ENCODE data around the gene ORMDL2. TPM values are rescaled to one million over a fixed set of nuclear protein-coding genes. Genes with fewer than 3 reads are reported as not detected.
A peak's percentile ranks its signal among the peaks of the same experiment; 100 is the strongest.

The ORMDL2 gene
- total and polyA plus RNA-seq, 12 donors = 11.7 to 97.7 (median 45.1) TPM

DNA sequence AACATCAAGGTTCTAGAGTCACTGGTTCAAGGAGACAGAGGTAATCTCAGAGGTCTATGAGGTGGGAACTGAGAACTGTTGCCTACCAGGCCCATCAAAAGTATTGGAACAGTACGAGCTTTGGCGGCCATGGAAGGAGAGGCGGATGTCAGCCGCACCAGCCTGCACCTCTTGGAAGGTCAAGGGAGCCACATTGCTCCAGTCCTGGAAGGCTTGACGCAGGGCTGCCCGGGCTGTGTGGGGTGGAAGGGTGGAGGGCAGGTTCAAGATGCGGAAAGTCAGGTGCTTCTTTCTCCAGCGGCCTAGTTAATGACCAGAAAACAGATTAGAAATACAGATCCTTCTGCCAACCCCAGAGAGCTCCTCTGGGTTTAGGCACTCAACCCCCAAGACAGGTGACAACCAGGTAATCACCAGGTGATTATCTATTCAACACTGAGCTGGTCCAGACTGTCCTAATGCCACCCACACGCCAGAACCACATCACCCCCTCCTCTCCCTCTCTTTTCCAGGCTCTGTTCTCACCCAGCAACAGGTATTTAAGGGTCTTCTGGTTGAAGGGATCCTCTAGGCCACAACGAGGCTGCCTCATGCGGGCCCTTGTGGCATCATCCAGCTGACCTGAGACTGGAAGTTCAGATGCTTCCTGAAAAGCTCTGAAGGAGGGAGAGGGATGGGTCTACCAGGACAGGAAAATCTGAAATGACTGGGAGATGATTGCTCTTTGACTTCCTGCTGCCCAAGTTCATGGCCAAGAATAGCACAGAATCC is 22.9 kb downstream of the ORMDL2 start:
- H3K27ac ChIP-seq = no peak overlapping the region
- no peaks in the 10 kb centered on the region for H3K9me3 ChIP-seq (replicated peaks in 1 of 3)
- 86 to 91% (median 90%) methylated on average over 11 of the region's 11 CpGs for WGBS, 4 donors
- no peaks in the 10 kb centered on the region for H3K27me3 ChIP-seq
- intact Hi-C loops (cut with DNase I) = no loop called here
- TF ChIP-seq, protein P1, sequence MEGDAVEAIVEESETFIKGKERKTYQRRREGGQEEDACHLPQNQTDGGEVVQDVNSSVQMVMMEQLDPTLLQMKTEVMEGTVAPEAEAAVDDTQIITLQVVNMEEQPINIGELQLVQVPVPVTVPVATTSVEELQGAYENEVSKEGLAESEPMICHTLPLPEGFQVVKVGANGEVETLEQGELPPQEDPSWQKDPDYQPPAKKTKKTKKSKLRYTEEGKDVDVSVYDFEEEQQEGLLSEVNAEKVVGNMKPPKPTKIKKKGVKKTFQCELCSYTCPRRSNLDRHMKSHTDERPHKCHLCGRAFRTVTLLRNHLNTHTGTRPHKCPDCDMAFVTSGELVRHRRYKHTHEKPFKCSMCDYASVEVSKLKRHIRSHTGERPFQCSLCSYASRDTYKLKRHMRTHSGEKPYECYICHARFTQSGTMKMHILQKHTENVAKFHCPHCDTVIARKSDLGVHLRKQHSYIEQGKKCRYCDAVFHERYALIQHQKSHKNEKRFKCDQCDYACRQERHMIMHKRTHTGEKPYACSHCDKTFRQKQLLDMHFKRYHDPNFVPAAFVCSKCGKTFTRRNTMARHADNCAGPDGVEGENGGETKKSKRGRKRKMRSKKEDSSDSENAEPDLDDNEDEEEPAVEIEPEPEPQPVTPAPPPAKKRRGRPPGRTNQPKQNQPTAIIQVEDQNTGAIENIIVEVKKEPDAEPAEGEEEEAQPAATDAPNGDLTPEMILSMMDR (IDR thresholded peaks at IDR 0.05) = no peak
- TF ChIP-seq POLR2A (IDR thresholded peaks at IDR 0.05) = no peak
- DNase-seq = no peak
- no peaks in the 10 kb centered on the region for H3K36me3 ChIP-seq (replicated peaks in 1 of 2)
- H3K4me3 ChIP-seq = no peak overlapping the region
- H3K4me1 ChIP-seq (replicated peaks in 1 of 2) = no peaks in the 10 kb centered on the region

DNA sequence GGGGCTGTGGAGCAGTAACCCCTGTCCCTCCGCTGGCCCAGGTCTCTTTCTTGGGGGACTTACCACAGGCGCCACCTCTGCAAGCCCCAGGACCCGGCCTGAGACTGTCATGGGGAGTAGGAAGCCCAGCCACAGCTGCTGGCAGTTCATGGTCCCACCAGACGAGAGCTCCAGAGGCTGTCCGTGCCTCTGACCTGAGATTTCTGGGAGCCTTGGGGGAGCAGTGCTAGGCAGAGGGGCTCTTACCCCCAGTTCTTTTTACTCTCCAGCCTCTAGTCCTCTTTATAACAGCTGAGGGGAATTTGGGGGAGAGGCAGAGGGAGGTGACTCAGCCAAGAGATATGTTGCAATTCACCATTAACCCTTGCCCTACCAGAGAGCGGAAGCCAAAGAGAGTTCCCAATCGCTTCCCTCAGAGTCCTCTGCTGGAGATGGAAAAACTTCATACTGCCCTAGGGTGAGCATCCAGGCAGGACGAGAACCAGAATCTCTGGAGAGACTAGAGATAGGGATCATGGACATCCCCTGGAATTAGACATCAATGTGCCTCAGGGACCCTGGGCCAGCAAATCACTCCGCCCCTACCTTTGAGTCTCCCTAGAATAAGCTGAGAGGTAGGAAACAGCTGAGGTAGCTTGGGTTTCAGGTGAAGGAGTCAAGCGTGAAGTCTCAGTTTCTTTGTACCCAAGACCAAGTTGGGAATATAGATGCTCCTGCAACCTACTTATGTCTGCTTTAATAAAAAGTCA is 25.0 kb downstream of the ORMDL2 start, which contains the start of gene MMP19:
MMP19 (minus strand) TSS at position 256 of the 749 bp plus-strand sequence; CDS start at position 150, 106 bp downstream.
- no peak for TF ChIP-seq POLR2A (IDR thresholded peaks at IDR 0.05)
- TF ChIP-seq, protein P1 (IDR thresholded peaks at IDR 0.05) = no peak
- Histone ChIP-seq H3K27ac (peak within 1 kb of the TSS in 3 of 5 donors; percentile 3 to 70 (median 30)), H3K9me3 (replicated peaks in 1 of 3) (no peaks in the 10 kb centered on the region), H3K36me3 (replicated peaks in 1 of 2) (no peaks in the 10 kb centered on the region), H3K4me1 (replicated peaks in 1 of 2) (peaks cover 0 to 10% of the 10 kb centered on the region in 2 donors), H3K27me3 (no peaks in the 10 kb centered on the region), H3K4me3 (peak within 1 kb of the TSS in 2 of 4 donors; percentile 31 to 42)
- WGBS, 4 donors = 62 to 76% (median 66%) methylated on average over 6 to 10 of the region's 10 CpGs
- peak in 2 of 7 donors; percentile 35 for DNase-seq
- intact Hi-C loops (cut with DNase I) = no loop called here

DNA sequence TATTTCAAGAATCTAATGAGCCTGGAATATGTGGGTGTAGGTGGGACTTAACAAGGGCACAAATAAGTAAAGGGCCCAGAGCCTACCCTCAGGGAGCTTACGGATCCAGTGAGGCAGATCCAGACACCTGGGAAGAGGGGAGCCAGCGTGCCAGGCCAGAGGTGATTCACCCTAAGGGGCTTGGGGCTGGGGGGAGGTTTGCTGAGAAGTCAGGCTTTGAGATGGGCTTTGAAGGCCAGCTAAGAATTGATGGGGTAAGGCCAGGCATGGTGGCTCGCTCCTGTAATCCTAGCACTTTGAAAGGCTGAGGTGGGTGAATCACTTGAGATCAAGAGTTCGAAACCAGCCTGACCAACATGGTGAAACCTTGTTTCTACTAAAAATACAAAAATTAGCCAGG is 25.6 kb downstream of the ORMDL2 start:
- intact Hi-C loops (cut with DNase I) = no loop called here
- 90 to 97% (median 91%) methylated on average over 4 of the region's 4 CpGs for WGBS, 4 donors
- TF ChIP-seq, protein P1 (IDR thresholded peaks at IDR 0.05) = no peak
- no peak for TF ChIP-seq POLR2A (IDR thresholded peaks at IDR 0.05)
- Histone ChIP-seq H3K9me3 (replicated peaks in 1 of 3) (no peaks in the 10 kb centered on the region), H3K4me3 (no peak overlapping the region), H3K27ac (no peak overlapping the region), H3K36me3 (replicated peaks in 1 of 2) (no peaks in the 10 kb centered on the region), H3K27me3 (no peaks in the 10 kb centered on the region), H3K4me1 (replicated peaks in 1 of 2) (peaks cover 0 to 12% of the 10 kb centered on the region in 2 donors)
- no peak for DNase-seq

DNA sequence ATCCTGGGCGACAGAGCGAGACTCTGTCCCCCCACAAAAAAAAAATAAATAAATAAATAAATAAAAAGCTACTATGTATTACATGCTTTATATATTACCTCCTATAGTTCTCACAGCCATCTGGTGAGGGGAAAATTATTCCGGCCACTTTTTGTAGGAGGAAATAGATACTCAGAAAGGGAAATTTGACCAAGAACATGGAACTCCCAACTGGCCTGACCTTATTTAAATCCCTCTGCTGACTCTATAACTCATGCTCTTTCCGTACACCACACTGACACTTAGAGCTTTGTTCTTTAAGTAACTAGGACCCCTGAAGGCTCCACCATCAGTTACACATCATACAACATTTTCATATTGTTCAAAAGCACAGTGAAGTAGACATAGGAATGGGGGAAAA is 27.1 kb downstream of the ORMDL2 start:
- no peaks in the 10 kb centered on the region for H3K9me3 ChIP-seq (replicated peaks in 1 of 3)
- intact Hi-C loops (cut with DNase I) = no loop called here
- peak overlapping the region in 1 of 5 donors; percentile 1 for H3K27ac ChIP-seq
- no peaks in the 10 kb centered on the region for H3K36me3 ChIP-seq (replicated peaks in 1 of 2)
- no peaks in the 10 kb centered on the region for H3K27me3 ChIP-seq
- WGBS, 4 donors = 73 to 85% (median 85%) methylated on average over 4 of the region's 4 CpGs
- no peak for TF ChIP-seq POLR2A (IDR thresholded peaks at IDR 0.05)
- TF ChIP-seq, protein P1 (IDR thresholded peaks at IDR 0.05) = no peak
- H3K4me1 ChIP-seq (replicated peaks in 1 of 2) = peaks cover 0 to 16% of the 10 kb centered on the region in 2 donors
- H3K4me3 ChIP-seq = no peak overlapping the region
- no peak for DNase-seq
